K562 (cell line): ENCODE results near the gene SYN1. TPM values are rescaled to one million over a fixed set of nuclear protein-coding genes. Genes with fewer than 3 reads are reported as not detected.

Experiments used
- CC2D1A ChIP-seq: fragments of 450-650 bp; IDR thresholded peaks from 2 replicates; pipeline ENCODE4 v1.6.1; 2017; ENCODE audit warnings: mild to moderate bottlenecking
- CSDE1 ChIP-seq, 2 experiments: fragments of 450-650 bp; IDR thresholded peaks; 2 replicates each; pipeline ENCODE4 v1.6.1; 2016; ENCODE audit warnings: mild to moderate bottlenecking in 1 of 2
- FOXK1 ChIP-seq: sonication (generic); formaldehyde crosslinking; IDR thresholded peaks from 2 replicates; pipeline ENCODE4 v1.8.0; 2022; ENCODE audit warnings: missing genetic modification reagents, mild to moderate bottlenecking, borderline replicate concordance
- LCOR ChIP-seq: sonication (generic); formaldehyde crosslinking; IDR thresholded peaks from 2 replicates; pipeline ENCODE4 v1.8.0; 2022; ENCODE audit warnings: mild to moderate bottlenecking, missing genetic modification reagents
- MEIS2 ChIP-seq: fragments of 450-650 bp; IDR thresholded peaks from 2 replicates; pipeline ENCODE4 v1.6.1; 2014; ENCODE audit warnings: mild to moderate bottlenecking; ENCODE audit not compliant: partially characterized antibody
- NFIC ChIP-seq: fragments of 450-650 bp; IDR thresholded peaks from 2 replicates; pipeline ENCODE4 v1.6.1; 2017; ENCODE audit warnings: mild to moderate bottlenecking, inconsistent platforms
- NONO ChIP-seq, 2 experiments: fragments of 200-400 bp in 1 of 2; fragments of 450-650 bp in 1 of 2; formaldehyde crosslinking in 1 of 2; IDR thresholded peaks; 2 replicates each; pipeline ENCODE4 v1.6.1; 2017; ENCODE audit warnings: low read depth in 2 of 2, mild to moderate bottlenecking in 2 of 2, moderate library complexity in 2 of 2, low read length in 1 of 2
- SUPT5H ChIP-seq: fragments of 450-650 bp; IDR thresholded peaks from 2 replicates; pipeline ENCODE4 v1.6.1; 2016
- ZBTB5 ChIP-seq: fragments of 450-650 bp; IDR thresholded peaks from 2 replicates; pipeline ENCODE4 v1.6.1; 2017; ENCODE audit warnings: antibody characterized with exemption
- ZNF347 ChIP-seq: fragments of 450-650 bp; formaldehyde crosslinking; IDR thresholded peaks from 2 replicates; pipeline ENCODE4 v1.4.0; 2020; ENCODE audit warnings: low read depth, mild to moderate bottlenecking, moderate library complexity
- polyA plus RNA-seq, 8 experiments: library from polyadenylated mRNA; depleted of rRNA in 4 of 8; stranded (reverse) in 5 of 8; unstranded in 3 of 8; fragments of >200 nt; fragmentation: Nextera tagmentation in 2 of 8; fragmentation: Illumina TruSeq in 1 of 8; extraction: Ambion mirVana in 2 of 8; extraction: Trizol in 1 of 8; gene quantifications; 2 replicates each; pipeline versions ENCODE4 v1.2.1 to v1.2.3, GENCODE V29; 2011 to 2014; ENCODE audit warnings: inconsistent platforms in 1 of 8, missing spikeins in 1 of 8
- total RNA-seq, 7 experiments: library from RNA; depleted of rRNA in 6 of 7; stranded (reverse); fragments of >200 nt in 6 of 7; fragmentation: Illumina TruSeq in 2 of 7; extraction: Trizol in 2 of 7; gene quantifications; 2 replicates each; pipeline versions ENCODE4 v1.2.1 to v1.2.3, GENCODE V29; 2011 to 2021; ENCODE audit warnings: low replicate concordance in 1 of 7

SYN1 gene
- total and polyA plus RNA-seq, 9 of the 15 experiments (the other 6 are each of a cell fraction or from before 2014, with no cell fraction given) = 0.01 to 0.28 (median 0.18) TPM; not detected in 2

GRCh38 chrX:47658684-47659420, 39.2 kb upstream of the SYN1 start, which contains the start of gene UXT (continued):
- no peak for TF ChIP-seq ZBTB5
- TF ChIP-seq SUPT5H = peak; percentile 86
- TF ChIP-seq ZNF347 (CRISPR knock-in tag) = no peak
- TF ChIP-seq LCOR (CRISPR knock-in tag) = peak; percentile 89
- peak in 1 of 2 experiments; percentile 54; a peak in 1 of 4 replicates for TF ChIP-seq NONO (IDR thresholded peaks at IDR 0.05; ENCODE audit: low read depth in 2 of 2, low read length in 1 of 2)
- peak; percentile 73 for TF ChIP-seq MEIS2
- peak; percentile 44; the same call in 1 of the 2 replicates for TF ChIP-seq NFIC
- TF ChIP-seq CC2D1A = peak; percentile 90
- TF ChIP-seq CSDE1 (IDR thresholded peaks at IDR 0.05) = peak in 1 of 2 experiments; percentile 59; a peak in 2 of 4 replicates
- peak; percentile 89; the same call in 1 of the 2 replicates for TF ChIP-seq FOXK1 (CRISPR knock-in tag)
